ENCODE data around the gene CROT.
A peak's percentile ranks its signal among the peaks of the same experiment; 100 is the strongest.

Gene CROT

GRCh38 chr7:87411186-87411585, 65.7 kb downstream of the CROT start:
- H3K27me3 ChIP-seq (ENCODE audit: control insufficient read depth, insufficient read depth, low read length) = no peaks in the 10 kb centered on the region
- H3K79me2 ChIP-seq = no peaks in the 10 kb centered on the region
- H3K36me3 ChIP-seq (ENCODE audit: control insufficient read depth, insufficient read depth, low read length) = no peaks in the 10 kb centered on the region
- H3K4me2 ChIP-seq (ENCODE audit: low read length) = no peak overlapping the region
- no peak overlapping the region for H3K9ac ChIP-seq
- H3K9me3 ChIP-seq (ENCODE audit: control insufficient read depth, low read length) = no peaks in the 10 kb centered on the region
- H2AFZ ChIP-seq = no peak overlapping the region
- H3K4me1 ChIP-seq = no peaks in the 10 kb centered on the region
- no peak for TF ChIP-seq CTCF (IDR thresholded peaks at IDR 0.05)
- H3K27ac ChIP-seq = no peak overlapping the region
- H3K4me3 ChIP-seq (ENCODE audit: low read depth, low read length) = no peak overlapping the region

- Histone ChIP-seq H2AFZ (no peak overlapping the region), H3K27ac (no peak overlapping the region), H3K79me2 (no peaks in the 10 kb centered on the region), H3K4me1 (no peaks in the 10 kb centered on the region), H3K36me3 (ENCODE audit: control insufficient read depth, insufficient read depth, low read length) (no peaks in the 10 kb centered on the region), H3K27me3 (ENCODE audit: control insufficient read depth, insufficient read depth, low read length) (no peaks in the 10 kb centered on the region), H3K4me3 (ENCODE audit: low read depth, low read length) (no peak overlapping the region), H3K9me3 (ENCODE audit: control insufficient read depth, low read length) (no peaks in the 10 kb centered on the region), H3K4me2 (ENCODE audit: low read length) (no peak overlapping the region), H3K9ac (no peak overlapping the region)
- no peak for TF ChIP-seq CTCF (IDR thresholded peaks at IDR 0.05)
Observed at GRCh38 chr7:87413029-87413428, 67.6 kb downstream of the CROT start.

GRCh38 chr7:87413951-87414793, 68.7 kb downstream of the CROT start:
- H3K79me2 ChIP-seq = no peaks in the 10 kb centered on the region
- no peak overlapping the region for H3K9ac ChIP-seq
- no peak overlapping the region for H3K4me3 ChIP-seq (ENCODE audit: low read depth, low read length)
- no peaks in the 10 kb centered on the region for H3K4me1 ChIP-seq
- H3K27ac ChIP-seq = no peak overlapping the region
- peak overlapping the region; percentile 36 for H2AFZ ChIP-seq
- H3K9me3 ChIP-seq (ENCODE audit: control insufficient read depth, low read length) = no peaks in the 10 kb centered on the region
- H3K4me2 ChIP-seq (ENCODE audit: low read length) = no peak overlapping the region
- TF ChIP-seq CTCF (IDR thresholded peaks at IDR 0.05) = no peak
- H3K27me3 ChIP-seq (ENCODE audit: control insufficient read depth, insufficient read depth, low read length) = no peaks in the 10 kb centered on the region
- no peaks in the 10 kb centered on the region for H3K36me3 ChIP-seq (ENCODE audit: control insufficient read depth, insufficient read depth, low read length)

- Histone ChIP-seq H3K4me1 (no peaks in the 10 kb centered on the region), H2AFZ (no peak overlapping the region), H3K27ac (no peak overlapping the region), H3K9me3 (ENCODE audit: control insufficient read depth, low read length) (no peaks in the 10 kb centered on the region), H3K79me2 (no peaks in the 10 kb centered on the region), H3K27me3 (ENCODE audit: control insufficient read depth, insufficient read depth, low read length) (no peaks in the 10 kb centered on the region), H3K4me3 (ENCODE audit: low read depth, low read length) (no peak overlapping the region), H3K36me3 (ENCODE audit: control insufficient read depth, insufficient read depth, low read length) (no peaks in the 10 kb centered on the region), H3K4me2 (ENCODE audit: low read length) (no peak overlapping the region), H3K9ac (no peak overlapping the region)
- TF ChIP-seq CTCF (IDR thresholded peaks at IDR 0.05) = no peak
Observed at GRCh38 chr7:87414794-87415188, 69.3 kb downstream of the CROT start.
